HepG2 (cell line): Measurements from ENCODE around the gene CCDC142. TPM values are rescaled to one million over a fixed set of nuclear protein-coding genes. Genes with fewer than 3 reads are reported as not detected.

Experiments
- ARID2 ChIP-seq: sonication (generic); formaldehyde crosslinking; IDR thresholded peaks from 2 replicates; pipeline ENCODE4 v1.8.1; 2022; ENCODE audit warnings: mild to moderate bottlenecking, missing genetic modification reagents, borderline replicate concordance
- FLYWCH1 ChIP-seq: sonication (generic); formaldehyde crosslinking; IDR thresholded peaks from 2 replicates; pipeline ENCODE4 v1.8.1; 2023; ENCODE audit warnings: mild to moderate bottlenecking, missing genetic modification reagents
- GATAD1 ChIP-seq: IDR thresholded peaks from 2 replicates; pipeline ENCODE4 v1.6.1; 2016; ENCODE audit warnings: missing genetic modification reagents, missing compliant biosample characterization
- HMG20A ChIP-seq: IDR thresholded peaks from 2 replicates; pipeline ENCODE4 v1.6.1; 2016; ENCODE audit warnings: borderline replicate concordance
- HMG20B ChIP-seq: conservative IDR thresholded peaks from 2 replicates; pipeline ENCODE4 v1.6.1; 2016; ENCODE audit warnings: missing genetic modification reagents, missing compliant biosample characterization
- IRF2 ChIP-seq: IDR thresholded peaks from 2 replicates; pipeline ENCODE4 v1.6.1; 2018; ENCODE audit warnings: missing genetic modification reagents, missing compliant biosample characterization
- KLF16 ChIP-seq, 2 experiments: sonication (generic) in 1 of 2; formaldehyde crosslinking in 1 of 2; IDR thresholded peaks; 2 replicates each; pipeline versions ENCODE4 v1.6.1 to v1.8.0; 2016 to 2023; ENCODE audit warnings: missing genetic modification reagents in 2 of 2, missing compliant biosample characterization in 1 of 2
- NR2F6 ChIP-seq, 2 experiments: IDR thresholded peaks; 2 replicates each; pipeline ENCODE4 v1.6.1; 2016; ENCODE audit warnings: antibody characterized with exemption in 1 of 2, mild to moderate bottlenecking in 1 of 2
- PHF21A ChIP-seq: sonication (generic); formaldehyde crosslinking; IDR thresholded peaks from 2 replicates; pipeline ENCODE4 v1.5.0; 2020; ENCODE audit warnings: mild to moderate bottlenecking, missing genetic modification reagents
- PRMT3 ChIP-seq: sonication (generic); formaldehyde crosslinking; IDR thresholded peaks from 2 replicates; pipeline ENCODE4 v1.8.1; 2022; ENCODE audit warnings: low read depth, mild to moderate bottlenecking, moderate library complexity, missing genetic modification reagents, borderline replicate concordance
- RFXAP ChIP-seq: sonication (generic); formaldehyde crosslinking; IDR thresholded peaks from 2 replicates; pipeline ENCODE4 v1.4.0; 2020; ENCODE audit warnings: missing genetic modification reagents, borderline replicate concordance
- RNF2 ChIP-seq: fragments of 450-650 bp; conservative IDR thresholded peaks from 2 replicates; pipeline ENCODE4 v1.6.1; 2016; ENCODE audit warnings: low read depth
- SETDB1 ChIP-seq: sonication (generic); formaldehyde crosslinking; IDR thresholded peaks from 2 replicates; pipeline ENCODE4 v1.5.1; 2020; ENCODE audit warnings: missing genetic modification reagents, mild to moderate bottlenecking, borderline replicate concordance
- SIX4 ChIP-seq: sonication (generic); formaldehyde crosslinking; IDR thresholded peaks from 2 replicates; pipeline ENCODE4 v1.4.0; 2020; ENCODE audit warnings: missing genetic modification reagents
- SP2 ChIP-seq: sonication (generic); formaldehyde crosslinking; IDR thresholded peaks from 2 replicates; pipeline ENCODE4 v1.5.1; 2020; ENCODE audit warnings: mild to moderate bottlenecking, missing genetic modification reagents
- TCF12 ChIP-seq, 2 experiments: fragments of 450-650 bp in 1 of 2; sonication (generic) in 1 of 2; formaldehyde crosslinking in 1 of 2; IDR thresholded peaks; 2 replicates each; pipeline versions ENCODE4 v1.6.1 to v1.8.0; 2017 to 2022; ENCODE audit warnings: antibody characterized with exemption in 1 of 2, mild to moderate bottlenecking in 1 of 2, missing genetic modification reagents in 1 of 2, moderate library complexity in 1 of 2
- TP53 ChIP-seq: sonication (generic); formaldehyde crosslinking; conservative IDR thresholded peaks from 2 replicates; pipeline ENCODE4 v1.4.0; 2020; ENCODE audit warnings: missing genetic modification reagents
- ZNF263 ChIP-seq: sonication (generic); formaldehyde crosslinking; IDR thresholded peaks from 2 replicates; pipeline ENCODE4 v1.4.0; 2020; ENCODE audit warnings: missing genetic modification reagents
- ZNF350 ChIP-seq: sonication (generic); formaldehyde crosslinking; IDR thresholded peaks from 2 replicates; pipeline ENCODE4 v1.4.0; 2020; ENCODE audit warnings: mild to moderate bottlenecking, low read depth, missing genetic modification reagents, borderline replicate concordance
- ZNF530 ChIP-seq: sonication (generic); formaldehyde crosslinking; IDR thresholded peaks from 2 replicates; pipeline ENCODE4 v1.5.0; 2020; ENCODE audit warnings: low read depth, mild to moderate bottlenecking, missing genetic modification reagents
- ZNF572 ChIP-seq: sonication (generic); formaldehyde crosslinking; IDR thresholded peaks from 2 replicates; pipeline ENCODE4 v1.5.1; 2020; ENCODE audit warnings: mild to moderate bottlenecking, missing genetic modification reagents
- ZNF75D ChIP-seq: sonication (generic); formaldehyde crosslinking; IDR thresholded peaks from 2 replicates; pipeline ENCODE4 v1.8.1; 2023; ENCODE audit warnings: missing genetic modification reagents, mild to moderate bottlenecking, borderline replicate concordance
- ZNF781 ChIP-seq: sonication (generic); formaldehyde crosslinking; IDR thresholded peaks from 2 replicates; pipeline ENCODE4 v1.5.1; 2020; ENCODE audit warnings: borderline replicate concordance, mild to moderate bottlenecking, missing genetic modification reagents; ENCODE audit errors: not compliant biosample characterization
- polyA plus RNA-seq, 8 experiments: library from polyadenylated mRNA; depleted of rRNA in 3 of 8; stranded (reverse) in 7 of 8; unstranded in 1 of 8; fragments of >200 nt; fragmentation: Illumina TruSeq in 4 of 8; extraction: Trizol in 4 of 8; gene quantifications; 2 replicates each; pipeline versions ENCODE4 v1.2.1 to v1.2.3, GENCODE V29; 2011 to 2016; ENCODE audit warnings: low read depth in 4 of 8, missing spikeins in 1 of 8, mixed read lengths in 1 of 8; ENCODE audit not compliant: insufficient read depth in 1 of 8
- total RNA-seq, 5 experiments: library from RNA; depleted of rRNA; stranded (reverse); fragments of >200 nt; fragmentation: Illumina TruSeq; extraction: Trizol; gene quantifications; 2 replicates each; pipeline ENCODE4 v1.2.3, GENCODE V29; 2016; ENCODE audit warnings: low read depth in 1 of 5
- TF ChIP-seq, protein P1 (sequence below): IDR thresholded peaks from 2 replicates; pipeline ENCODE4 v1.6.1; 2016; ENCODE audit warnings: missing compliant biosample characterization, missing genetic modification reagents, borderline replicate concordance
- TF ChIP-seq, protein P2 (sequence below): IDR thresholded peaks from 2 replicates; pipeline ENCODE4 v1.6.1; 2012; ENCODE audit warnings: low read length, improper control_type of control experiment
- TF ChIP-seq, protein P3 (sequence below): sonication (generic); formaldehyde crosslinking; IDR thresholded peaks from 2 replicates; pipeline ENCODE4 v1.8.1; 2023; ENCODE audit warnings: mild to moderate bottlenecking, missing genetic modification reagents, borderline replicate concordance

The CCDC142 gene
- total and polyA plus RNA-seq, 2 of the 13 experiments (the other 11 are each of a cell fraction or from before 2014, with no cell fraction given), result 14.7 to 30.4 TPM

DNA sequence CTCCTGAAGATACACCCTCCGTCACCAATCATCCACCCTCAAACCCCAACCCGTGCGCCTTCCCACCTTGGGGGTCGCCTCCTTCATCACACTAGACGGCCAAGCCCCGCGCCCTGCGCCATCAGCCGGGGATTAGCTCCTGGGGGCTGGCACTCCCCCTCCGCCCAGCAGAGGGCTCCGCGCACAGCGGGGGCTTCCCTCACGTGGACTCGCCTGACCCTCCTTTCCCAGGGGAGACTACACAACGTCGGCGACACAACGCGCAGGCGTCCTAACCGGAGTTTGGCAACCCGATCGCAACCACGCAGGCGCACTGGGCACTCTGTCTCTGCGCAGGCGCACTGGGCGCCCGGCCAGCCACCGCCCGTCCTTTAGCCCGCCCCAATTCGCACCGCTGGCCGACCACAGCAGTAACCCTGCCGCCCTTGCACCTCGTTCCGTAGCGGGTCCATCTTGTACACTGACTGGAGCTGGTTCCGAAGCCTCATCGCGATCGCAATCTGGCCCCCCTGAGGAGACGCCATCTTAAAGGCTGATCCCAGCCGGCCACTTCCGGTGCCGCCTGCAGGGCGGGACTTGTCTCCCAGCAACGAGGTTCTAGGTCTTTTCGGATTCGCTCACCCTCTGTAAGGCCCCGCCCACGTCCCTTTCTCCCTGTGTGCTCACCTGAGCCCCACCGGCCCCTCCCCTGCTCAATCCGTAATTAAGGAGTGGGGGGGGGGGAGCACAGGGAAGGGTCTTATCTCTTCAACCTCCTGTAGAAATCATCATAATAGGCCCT, 24.5 kb upstream of the CCDC142 start, which contains the start of gene PCGF1 (continued):
- TF ChIP-seq, protein P1, sequence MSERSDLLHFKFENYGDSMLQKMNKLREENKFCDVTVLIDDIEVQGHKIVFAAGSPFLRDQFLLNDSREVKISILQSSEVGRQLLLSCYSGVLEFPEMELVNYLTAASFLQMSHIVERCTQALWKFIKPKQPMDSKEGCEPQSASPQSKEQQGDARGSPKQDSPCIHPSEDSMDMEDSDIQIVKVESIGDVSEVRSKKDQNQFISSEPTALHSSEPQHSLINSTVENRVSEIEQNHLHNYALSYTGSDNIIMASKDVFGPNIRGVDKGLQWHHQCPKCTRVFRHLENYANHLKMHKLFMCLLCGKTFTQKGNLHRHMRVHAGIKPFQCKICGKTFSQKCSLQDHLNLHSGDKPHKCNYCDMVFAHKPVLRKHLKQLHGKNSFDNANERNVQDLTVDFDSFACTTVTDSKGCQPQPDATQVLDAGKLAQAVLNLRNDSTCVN (CRISPR knock-in tag), result peak; percentile 83
- peak; percentile 92 for TF ChIP-seq IRF2 (CRISPR knock-in tag)
- TF ChIP-seq ZNF263 (CRISPR knock-in tag), result peak; percentile 76
- TF ChIP-seq ARID2, result no peak; the same call in 1 of the 2 replicates
- no peak for TF ChIP-seq SETDB1 (CRISPR knock-in tag)
- no peak for TF ChIP-seq ZNF530 (CRISPR knock-in tag)
- TF ChIP-seq GATAD1 (CRISPR knock-in tag), result peak; percentile 93
- TF ChIP-seq FLYWCH1, result no peak
- no peak for TF ChIP-seq ZNF75D (CRISPR knock-in tag)
- peak; percentile 40; the same call in 1 of the 2 replicates for TF ChIP-seq NR2F6 (IDR thresholded peaks at IDR 0.05)
- TF ChIP-seq NR2F6 (CRISPR knock-in tag; IDR thresholded peaks at IDR 0.05), result peak; percentile 81
- peak in 1 of 2 experiments; percentile 97; a peak in 2 of 4 replicates for TF ChIP-seq KLF16 (CRISPR knock-in tag; IDR thresholded peaks at IDR 0.05)
- 0 out of 2 replicates have a peak, but pooled peaks have one; percentile 19 for TF ChIP-seq TP53 (CRISPR knock-in tag)
- TF ChIP-seq RFXAP (CRISPR knock-in tag), result peak; percentile 95
- peak; percentile 59 for TF ChIP-seq HMG20B (CRISPR knock-in tag)
- TF ChIP-seq ZNF781, result peak; percentile 35
- peak; percentile 97; the same call in 1 of the 2 replicates for TF ChIP-seq ZNF572 (CRISPR knock-in tag)
- TF ChIP-seq, protein P2, sequence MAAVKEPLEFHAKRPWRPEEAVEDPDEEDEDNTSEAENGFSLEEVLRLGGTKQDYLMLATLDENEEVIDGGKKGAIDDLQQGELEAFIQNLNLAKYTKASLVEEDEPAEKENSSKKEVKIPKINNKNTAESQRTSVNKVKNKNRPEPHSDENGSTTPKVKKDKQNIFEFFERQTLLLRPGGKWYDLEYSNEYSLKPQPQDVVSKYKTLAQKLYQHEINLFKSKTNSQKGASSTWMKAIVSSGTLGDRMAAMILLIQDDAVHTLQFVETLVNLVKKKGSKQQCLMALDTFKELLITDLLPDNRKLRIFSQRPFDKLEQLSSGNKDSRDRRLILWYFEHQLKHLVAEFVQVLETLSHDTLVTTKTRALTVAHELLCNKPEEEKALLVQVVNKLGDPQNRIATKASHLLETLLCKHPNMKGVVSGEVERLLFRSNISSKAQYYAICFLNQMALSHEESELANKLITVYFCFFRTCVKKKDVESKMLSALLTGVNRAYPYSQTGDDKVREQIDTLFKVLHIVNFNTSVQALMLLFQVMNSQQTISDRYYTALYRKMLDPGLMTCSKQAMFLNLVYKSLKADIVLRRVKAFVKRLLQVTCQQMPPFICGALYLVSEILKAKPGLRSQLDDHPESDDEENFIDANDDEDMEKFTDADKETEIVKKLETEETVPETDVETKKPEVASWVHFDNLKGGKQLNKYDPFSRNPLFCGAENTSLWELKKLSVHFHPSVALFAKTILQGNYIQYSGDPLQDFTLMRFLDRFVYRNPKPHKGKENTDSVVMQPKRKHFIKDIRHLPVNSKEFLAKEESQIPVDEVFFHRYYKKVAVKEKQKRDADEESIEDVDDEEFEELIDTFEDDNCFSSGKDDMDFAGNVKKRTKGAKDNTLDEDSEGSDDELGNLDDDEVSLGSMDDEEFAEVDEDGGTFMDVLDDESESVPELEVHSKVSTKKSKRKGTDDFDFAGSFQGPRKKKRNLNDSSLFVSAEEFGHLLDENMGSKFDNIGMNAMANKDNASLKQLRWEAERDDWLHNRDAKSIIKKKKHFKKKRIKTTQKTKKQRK, result no peak
- TF ChIP-seq RNF2, result peak; percentile 59; the same call in 1 of the 2 replicates
- TF ChIP-seq TCF12 (IDR thresholded peaks at IDR 0.05), result no peak
- no peak; the same call in 1 of the 2 replicates for TF ChIP-seq TCF12 (CRISPR knock-in tag; IDR thresholded peaks at IDR 0.05)
- TF ChIP-seq PRMT3 (CRISPR knock-in tag), result no peak
- peak; percentile 94 for TF ChIP-seq SP2
- no peak; the same call in 1 of the 2 replicates for TF ChIP-seq SIX4 (CRISPR knock-in tag)
- TF ChIP-seq HMG20A (CRISPR knock-in tag), result no peak
- TF ChIP-seq ZNF350 (CRISPR knock-in tag), result peak; percentile 87
- TF ChIP-seq, protein P3, sequence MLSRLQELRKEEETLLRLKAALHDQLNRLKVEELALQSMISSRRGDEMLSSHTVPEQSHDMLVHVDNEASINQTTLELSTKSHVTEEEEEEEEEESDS (CRISPR knock-in tag), result no peak
- TF ChIP-seq PHF21A (CRISPR knock-in tag), result peak; percentile 49
